Panc1 (cell line): ENCODE measurements around the gene TPPP. TPM values are rescaled to one million over a fixed set of nuclear protein-coding genes. Genes with fewer than 3 reads are reported as not detected.

Experiments
- ATAC-seq: fragments of 200-7000 bp; cut with Tn5 transposase; 2 replicates; pipeline ENCODE4 v1.9.1; 2020; ENCODE audit warnings: mild to moderate bottlenecking, moderate library complexity
- BruUV-seq: library from RNA; stranded (reverse); fragments of 400-500 nt; replicated peaks from 2 replicates; lab custom pipeline; 2021; lab: Mats Ljungman, UMichigan
- CTCF ChIA-PET: fragments of 300-600 bp; sonication (Branson Sonifier 250); formaldehyde crosslinking; loops from one replicate; lab custom pipeline; 2022; ENCODE audit warnings: antibody characterized with exemption; lab: Charles Lee
- POLR2A ChIA-PET: fragments of 300-600 bp; sonication (Branson Sonifier 250); formaldehyde crosslinking; loops from one replicate; lab custom pipeline; 2022; ENCODE audit warnings: antibody characterized with exemption; lab: Charles Lee
- DNase-seq: peaks from one replicate; pipeline ENCODE4 v3.0.0-alpha.2; 2010; ENCODE audit warnings: low read depth, low spot score
- H3K27ac ChIP-seq: 2 replicates; pipeline ENCODE4 v1.5.1; 2011; ENCODE audit warnings: mild to moderate bottlenecking, low read length, inconsistent platforms
- H3K27me3 ChIP-seq: fragments of 200-500 bp; sonication (Bioruptor generic); 2 replicates; pipeline ENCODE4 v1.6.0; 2014; ENCODE audit warnings: low read length, inconsistent platforms; ENCODE audit not compliant: control insufficient read depth, insufficient read depth
- H3K36me3 ChIP-seq: fragments of 200-500 bp; sonication (Bioruptor generic); 2 replicates; pipeline ENCODE4 v1.5.1; 2014; ENCODE audit warnings: inconsistent platforms, mild to moderate bottlenecking, low read length, moderate library complexity; ENCODE audit not compliant: control insufficient read depth, insufficient read depth
- H3K4me1 ChIP-seq: 2 replicates; pipeline ENCODE4 v1.5.1; 2011; ENCODE audit warnings: inconsistent platforms, mild to moderate bottlenecking, low read length, moderate library complexity; ENCODE audit not compliant: control insufficient read depth, insufficient read depth
- H3K4me3 ChIP-seq, 2 experiments: 2 replicates each; pipeline ENCODE4 v1.5.1; 2011 to 2012; ENCODE audit warnings: low read depth in 2 of 2, low read length in 2 of 2, mild to moderate bottlenecking in 2 of 2, inconsistent platforms in 1 of 2, moderate library complexity in 1 of 2
- H3K9me3 ChIP-seq: fragments of 200-500 bp; sonication (Bioruptor generic); 2 replicates; pipeline ENCODE4 v1.5.1; 2014; ENCODE audit warnings: low read depth, mild to moderate bottlenecking, inconsistent platforms, low read length, moderate library complexity; ENCODE audit not compliant: control insufficient read depth, insufficient read depth
- CTCF ChIP-seq: fragments of 450-650 bp; IDR thresholded peaks from 2 replicates; pipeline ENCODE4 v1.5.1; 2017; ENCODE audit warnings: mild to moderate bottlenecking
- POLR2AphosphoS5 ChIP-seq: IDR thresholded peaks from 2 replicates; pipeline ENCODE4 v1.6.1; 2012; ENCODE audit warnings: mild to moderate bottlenecking, low read depth, low read length, moderate library complexity
- SIN3A ChIP-seq: IDR thresholded peaks from 2 replicates; pipeline ENCODE4 v1.6.1; 2012; ENCODE audit warnings: low read depth, mild to moderate bottlenecking, low read length, moderate library complexity, borderline replicate concordance; ENCODE audit not compliant: insufficient read depth
- TCF7L2 ChIP-seq: IDR thresholded peaks from 2 replicates; pipeline ENCODE4 v1.6.1; 2011; ENCODE audit warnings: mild to moderate bottlenecking, low read depth, low read length, inconsistent platforms
- in situ Hi-C: cut with HindIII; loops from 2 replicates; pipeline ENCODE4 v1.10.0; 2016; ENCODE audit warnings: low sequenced_read_pairs, low pct_unique_long_range_greater_than_20kb
- intact Hi-C: fragments of 100-400 bp; cut with micrococcal nuclease; formaldehyde crosslinking; loops from one replicate; pipeline ENCODE4 v1.10.0; 2022; ENCODE audit not compliant: unreplicated experiment
- total RNA-seq: library from RNA; stranded (reverse); gene quantifications from one replicate; pipeline ENCODE4 v1.2.1, GENCODE V29; 2021; ENCODE audit not compliant: unreplicated experiment
- TF ChIP-seq, protein P1 (sequence below), 2 experiments: IDR thresholded peaks; 2 replicates each; pipeline ENCODE4 v1.6.1; 2011 to 2012; ENCODE audit warnings: low read depth in 2 of 2, control low read depth in 1 of 2, low read length in 1 of 2, mild to moderate bottlenecking in 1 of 2, moderate library complexity in 1 of 2; ENCODE audit not compliant: insufficient read depth in 1 of 2

The TPPP gene
- total RNA-seq, 1 experiment from 2014 or later, result 0.98 TPM

GRCh38 chr5:618450-618849, 74.7 kb downstream of the TPPP start:
- in situ Hi-C loops (no loop called here), intact Hi-C loops (loop anchor here (10.0 kb wide), 1 partner anchor 144 kb away; no protein-coding TSS in a partner anchor)
- ATAC-seq, result no peak
- TF ChIP-seq, protein P1, sequence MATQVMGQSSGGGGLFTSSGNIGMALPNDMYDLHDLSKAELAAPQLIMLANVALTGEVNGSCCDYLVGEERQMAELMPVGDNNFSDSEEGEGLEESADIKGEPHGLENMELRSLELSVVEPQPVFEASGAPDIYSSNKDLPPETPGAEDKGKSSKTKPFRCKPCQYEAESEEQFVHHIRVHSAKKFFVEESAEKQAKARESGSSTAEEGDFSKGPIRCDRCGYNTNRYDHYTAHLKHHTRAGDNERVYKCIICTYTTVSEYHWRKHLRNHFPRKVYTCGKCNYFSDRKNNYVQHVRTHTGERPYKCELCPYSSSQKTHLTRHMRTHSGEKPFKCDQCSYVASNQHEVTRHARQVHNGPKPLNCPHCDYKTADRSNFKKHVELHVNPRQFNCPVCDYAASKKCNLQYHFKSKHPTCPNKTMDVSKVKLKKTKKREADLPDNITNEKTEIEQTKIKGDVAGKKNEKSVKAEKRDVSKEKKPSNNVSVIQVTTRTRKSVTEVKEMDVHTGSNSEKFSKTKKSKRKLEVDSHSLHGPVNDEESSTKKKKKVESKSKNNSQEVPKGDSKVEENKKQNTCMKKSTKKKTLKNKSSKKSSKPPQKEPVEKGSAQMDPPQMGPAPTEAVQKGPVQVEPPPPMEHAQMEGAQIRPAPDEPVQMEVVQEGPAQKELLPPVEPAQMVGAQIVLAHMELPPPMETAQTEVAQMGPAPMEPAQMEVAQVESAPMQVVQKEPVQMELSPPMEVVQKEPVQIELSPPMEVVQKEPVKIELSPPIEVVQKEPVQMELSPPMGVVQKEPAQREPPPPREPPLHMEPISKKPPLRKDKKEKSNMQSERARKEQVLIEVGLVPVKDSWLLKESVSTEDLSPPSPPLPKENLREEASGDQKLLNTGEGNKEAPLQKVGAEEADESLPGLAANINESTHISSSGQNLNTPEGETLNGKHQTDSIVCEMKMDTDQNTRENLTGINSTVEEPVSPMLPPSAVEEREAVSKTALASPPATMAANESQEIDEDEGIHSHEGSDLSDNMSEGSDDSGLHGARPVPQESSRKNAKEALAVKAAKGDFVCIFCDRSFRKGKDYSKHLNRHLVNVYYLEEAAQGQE (IDR thresholded peaks at IDR 0.05; ENCODE audit: insufficient read depth in 1 of 2, low read depth in 2 of 2, low read length in 1 of 2), result no peak
- TF ChIP-seq CTCF (no peak), POLR2AphosphoS5 (no peak), SIN3A (no peak), TCF7L2 (no peak)
- Histone ChIP-seq H3K4me1 (0 out of 2 replicates have a peak, but pooled peaks cover 2% of the 10 kb centered on the region), H3K27ac (no peak overlapping the region), H3K9me3 (no peaks in the 10 kb centered on the region), H3K27me3 (no peaks in the 10 kb centered on the region), H3K4me3 (no peak overlapping the region), H3K36me3 (peaks cover 12% of the 10 kb centered on the region)
- BruUV-seq, result no TSS peak
- DNase-seq, result no peak
- ChIA-PET POLR2A (no interaction called here), CTCF (no interaction called here)

GRCh38 chr5:617896-618295, 75.3 kb downstream of the TPPP start:
- intact Hi-C loops, result loop anchor here (10.0 kb wide), 1 partner anchor 143 kb away; no protein-coding TSS in a partner anchor

More at GRCh38 chr5:617896-618295, 75.3 kb downstream of the TPPP start:
- Histone ChIP-seq H3K27me3 (no peaks in the 10 kb centered on the region), H3K4me3 (no peak overlapping the region), H3K27ac (no peak overlapping the region), H3K4me1 (0 out of 2 replicates have a peak, but pooled peaks cover 2% of the 10 kb centered on the region), H3K36me3 (peaks cover 12% of the 10 kb centered on the region), H3K9me3 (no peaks in the 10 kb centered on the region)
- no TSS peak for BruUV-seq
- ChIA-PET POLR2A (no interaction called here), CTCF (no interaction called here)
- DNase-seq (no peak), ATAC-seq (no peak)
- in situ Hi-C loops, result no loop called here
- TF ChIP-seq, protein P1 (IDR thresholded peaks at IDR 0.05; ENCODE audit: insufficient read depth in 1 of 2, low read depth in 2 of 2, low read length in 1 of 2), result no peak
- TF ChIP-seq SIN3A, result no peak
- TF ChIP-seq CTCF, result no peak
- TF ChIP-seq TCF7L2, result no peak
- no peak for TF ChIP-seq POLR2AphosphoS5
